HEK293 (cell line): ENCODE results near the gene VPS13D.

ENCODE experiments used
- OVOL3 ChIP-seq: fragments of 450-650 bp; formaldehyde crosslinking; IDR thresholded peaks from 2 replicates; pipeline ENCODE4 v1.5.1; 2016; ENCODE audit warnings: missing biosample characterization, missing genetic modification characterization
- RBAK ChIP-seq: fragments of 450-650 bp; formaldehyde crosslinking; IDR thresholded peaks from 2 replicates; pipeline ENCODE4 v1.5.1; 2016; ENCODE audit warnings: missing biosample characterization, missing genetic modification characterization
- REPIN1 ChIP-seq: fragments of 450-650 bp; formaldehyde crosslinking; IDR thresholded peaks from 2 replicates; pipeline ENCODE4 v1.5.1; 2017; ENCODE audit warnings: missing biosample characterization, missing genetic modification characterization, low read depth
- TCF7L2 ChIP-seq: IDR thresholded peaks from 2 replicates; pipeline ENCODE4 v1.6.1; 2011; ENCODE audit warnings: low read depth, mild to moderate bottlenecking, inconsistent platforms, low read length, moderate library complexity, borderline replicate concordance
- ZBTB11 ChIP-seq: fragments of 450-650 bp; formaldehyde crosslinking; conservative IDR thresholded peaks from 2 replicates; pipeline ENCODE4 v1.5.1; 2016; ENCODE audit warnings: low read depth, missing biosample characterization, missing genetic modification characterization
- ZBTB17 ChIP-seq: fragments of 450-650 bp; formaldehyde crosslinking; IDR thresholded peaks from 2 replicates; pipeline ENCODE4 v1.5.1; 2016; ENCODE audit warnings: missing biosample characterization, missing genetic modification characterization
- ZFP37 ChIP-seq: fragments of 450-650 bp; formaldehyde crosslinking; IDR thresholded peaks from 2 replicates; pipeline ENCODE4 v1.5.1; 2016; ENCODE audit warnings: missing biosample characterization, missing genetic modification characterization
- ZFP69B ChIP-seq: fragments of 450-650 bp; formaldehyde crosslinking; IDR thresholded peaks from 2 replicates; pipeline ENCODE4 v1.5.1; 2016; ENCODE audit warnings: missing biosample characterization, missing genetic modification characterization
- ZNF157 ChIP-seq: fragments of 450-650 bp; formaldehyde crosslinking; IDR thresholded peaks from 2 replicates; pipeline ENCODE4 v1.5.1; 2016; ENCODE audit warnings: missing biosample characterization, missing genetic modification characterization
- ZNF221 ChIP-seq: fragments of 450-650 bp; formaldehyde crosslinking; IDR thresholded peaks from 2 replicates; pipeline ENCODE4 v1.5.1; 2017; ENCODE audit warnings: missing biosample characterization, missing genetic modification characterization, borderline replicate concordance
- ZNF239 ChIP-seq: fragments of 450-650 bp; formaldehyde crosslinking; IDR thresholded peaks from 2 replicates; pipeline ENCODE4 v1.5.1; 2016; ENCODE audit warnings: missing biosample characterization, missing genetic modification characterization
- ZNF24 ChIP-seq: fragments of 450-650 bp; formaldehyde crosslinking; IDR thresholded peaks from 2 replicates; pipeline ENCODE4 v1.5.1; 2016; ENCODE audit warnings: missing biosample characterization, missing genetic modification characterization
- ZNF354C ChIP-seq: fragments of 450-650 bp; formaldehyde crosslinking; IDR thresholded peaks from 2 replicates; pipeline ENCODE4 v1.5.1; 2016; ENCODE audit warnings: missing biosample characterization, missing genetic modification characterization, low read depth, borderline replicate concordance
- ZNF394 ChIP-seq: fragments of 450-650 bp; formaldehyde crosslinking; IDR thresholded peaks from 2 replicates; pipeline ENCODE4 v1.5.1; 2016; ENCODE audit warnings: missing biosample characterization, missing genetic modification characterization, mild to moderate bottlenecking, moderate library complexity, borderline replicate concordance
- ZNF426 ChIP-seq: fragments of 450-650 bp; formaldehyde crosslinking; IDR thresholded peaks from 2 replicates; pipeline ENCODE4 v1.5.1; 2017; ENCODE audit warnings: missing biosample characterization, missing genetic modification characterization, mild to moderate bottlenecking, inconsistent platforms, moderate library complexity
- ZNF473 ChIP-seq: fragments of 450-650 bp; formaldehyde crosslinking; IDR thresholded peaks from 2 replicates; pipeline ENCODE4 v1.5.1; 2017; ENCODE audit warnings: missing biosample characterization, missing genetic modification characterization
- ZNF514 ChIP-seq: fragments of 450-650 bp; formaldehyde crosslinking; IDR thresholded peaks from 2 replicates; pipeline ENCODE4 v1.5.1; 2016; ENCODE audit warnings: missing biosample characterization, missing genetic modification characterization
- ZNF561 ChIP-seq: fragments of 450-650 bp; IDR thresholded peaks from 2 replicates; pipeline ENCODE4 v1.5.1; 2018; ENCODE audit warnings: missing biosample characterization, missing genetic modification characterization, borderline replicate concordance
- ZNF654 ChIP-seq: fragments of 450-650 bp; formaldehyde crosslinking; IDR thresholded peaks from 2 replicates; pipeline ENCODE4 v1.5.1; 2016; ENCODE audit warnings: low read depth, missing biosample characterization, missing genetic modification characterization
- ZNF664 ChIP-seq: fragments of 450-650 bp; formaldehyde crosslinking; IDR thresholded peaks from 2 replicates; pipeline ENCODE4 v1.5.1; 2016; ENCODE audit warnings: missing biosample characterization, missing genetic modification characterization
- ZNF701 ChIP-seq: fragments of 450-650 bp; formaldehyde crosslinking; IDR thresholded peaks from 2 replicates; pipeline ENCODE4 v1.5.1; 2016; ENCODE audit warnings: missing biosample characterization, missing genetic modification characterization
- ZNF792 ChIP-seq: fragments of 450-650 bp; formaldehyde crosslinking; IDR thresholded peaks from 2 replicates; pipeline ENCODE4 v1.5.1; 2016; ENCODE audit warnings: missing biosample characterization, missing genetic modification characterization
- ZSCAN23 ChIP-seq: fragments of 450-650 bp; formaldehyde crosslinking; IDR thresholded peaks from 2 replicates; pipeline ENCODE4 v1.5.1; 2016; ENCODE audit warnings: missing biosample characterization, missing genetic modification characterization
- TF ChIP-seq, protein P1 (sequence below): fragments of 450-650 bp; formaldehyde crosslinking; IDR thresholded peaks from 2 replicates; pipeline ENCODE4 v1.5.1; 2017; ENCODE audit warnings: missing biosample characterization, missing genetic modification characterization
- TF ChIP-seq, protein P2 (sequence below): fragments of 450-650 bp; formaldehyde crosslinking; IDR thresholded peaks from 2 replicates; pipeline ENCODE4 v1.5.1; 2016; ENCODE audit warnings: missing biosample characterization, missing genetic modification characterization
- TF ChIP-seq, protein P3 (sequence below): fragments of 450-650 bp; formaldehyde crosslinking; IDR thresholded peaks from 2 replicates; pipeline ENCODE4 v1.5.1; 2016; ENCODE audit warnings: missing biosample characterization, missing genetic modification characterization
- TF ChIP-seq, protein P4 (sequence below): fragments of 450-650 bp; formaldehyde crosslinking; IDR thresholded peaks from 2 replicates; pipeline ENCODE4 v1.5.1; 2016; ENCODE audit warnings: missing biosample characterization, missing genetic modification characterization, borderline replicate concordance

Gene VPS13D

GRCh38 chr1:12229835-12230548 is at the start of gene VPS13D (continued):
- TF ChIP-seq RBAK (tag by site-specific recombination), result no peak
- TF ChIP-seq, protein P1, sequence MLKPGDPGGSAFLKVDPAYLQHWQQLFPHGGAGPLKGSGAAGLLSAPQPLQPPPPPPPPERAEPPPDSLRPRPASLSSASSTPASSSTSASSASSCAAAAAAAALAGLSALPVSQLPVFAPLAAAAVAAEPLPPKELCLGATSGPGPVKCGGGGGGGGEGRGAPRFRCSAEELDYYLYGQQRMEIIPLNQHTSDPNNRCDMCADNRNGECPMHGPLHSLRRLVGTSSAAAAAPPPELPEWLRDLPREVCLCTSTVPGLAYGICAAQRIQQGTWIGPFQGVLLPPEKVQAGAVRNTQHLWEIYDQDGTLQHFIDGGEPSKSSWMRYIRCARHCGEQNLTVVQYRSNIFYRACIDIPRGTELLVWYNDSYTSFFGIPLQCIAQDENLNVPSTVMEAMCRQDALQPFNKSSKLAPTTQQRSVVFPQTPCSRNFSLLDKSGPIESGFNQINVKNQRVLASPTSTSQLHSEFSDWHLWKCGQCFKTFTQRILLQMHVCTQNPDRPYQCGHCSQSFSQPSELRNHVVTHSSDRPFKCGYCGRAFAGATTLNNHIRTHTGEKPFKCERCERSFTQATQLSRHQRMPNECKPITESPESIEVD, result no peak
- TF ChIP-seq ZNF561 (tag by site-specific recombination), result peak; percentile 60; the same call in 1 of the 2 replicates
- TF ChIP-seq ZNF426, result no peak
- TF ChIP-seq, protein P2, sequence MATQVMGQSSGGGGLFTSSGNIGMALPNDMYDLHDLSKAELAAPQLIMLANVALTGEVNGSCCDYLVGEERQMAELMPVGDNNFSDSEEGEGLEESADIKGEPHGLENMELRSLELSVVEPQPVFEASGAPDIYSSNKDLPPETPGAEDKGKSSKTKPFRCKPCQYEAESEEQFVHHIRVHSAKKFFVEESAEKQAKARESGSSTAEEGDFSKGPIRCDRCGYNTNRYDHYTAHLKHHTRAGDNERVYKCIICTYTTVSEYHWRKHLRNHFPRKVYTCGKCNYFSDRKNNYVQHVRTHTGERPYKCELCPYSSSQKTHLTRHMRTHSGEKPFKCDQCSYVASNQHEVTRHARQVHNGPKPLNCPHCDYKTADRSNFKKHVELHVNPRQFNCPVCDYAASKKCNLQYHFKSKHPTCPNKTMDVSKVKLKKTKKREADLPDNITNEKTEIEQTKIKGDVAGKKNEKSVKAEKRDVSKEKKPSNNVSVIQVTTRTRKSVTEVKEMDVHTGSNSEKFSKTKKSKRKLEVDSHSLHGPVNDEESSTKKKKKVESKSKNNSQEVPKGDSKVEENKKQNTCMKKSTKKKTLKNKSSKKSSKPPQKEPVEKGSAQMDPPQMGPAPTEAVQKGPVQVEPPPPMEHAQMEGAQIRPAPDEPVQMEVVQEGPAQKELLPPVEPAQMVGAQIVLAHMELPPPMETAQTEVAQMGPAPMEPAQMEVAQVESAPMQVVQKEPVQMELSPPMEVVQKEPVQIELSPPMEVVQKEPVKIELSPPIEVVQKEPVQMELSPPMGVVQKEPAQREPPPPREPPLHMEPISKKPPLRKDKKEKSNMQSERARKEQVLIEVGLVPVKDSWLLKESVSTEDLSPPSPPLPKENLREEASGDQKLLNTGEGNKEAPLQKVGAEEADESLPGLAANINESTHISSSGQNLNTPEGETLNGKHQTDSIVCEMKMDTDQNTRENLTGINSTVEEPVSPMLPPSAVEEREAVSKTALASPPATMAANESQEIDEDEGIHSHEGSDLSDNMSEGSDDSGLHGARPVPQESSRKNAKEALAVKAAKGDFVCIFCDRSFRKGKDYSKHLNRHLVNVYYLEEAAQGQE (tag by site-specific recombination), result no peak
- TF ChIP-seq REPIN1, result no peak
- no peak for TF ChIP-seq ZFP37 (tag by site-specific recombination)
- no peak for TF ChIP-seq OVOL3 (tag by site-specific recombination)
- no peak for TF ChIP-seq ZNF473 (tag by site-specific recombination)
- TF ChIP-seq ZNF701 (tag by site-specific recombination), result no peak
- no peak for TF ChIP-seq ZNF24 (tag by site-specific recombination)
- no peak for TF ChIP-seq ZNF221 (tag by site-specific recombination)
- TF ChIP-seq ZBTB17 (tag by site-specific recombination), result peak; percentile 88
- TF ChIP-seq ZNF239, result no peak
- TF ChIP-seq ZNF664, result no peak
- TF ChIP-seq ZNF394 (tag by site-specific recombination), result no peak
- no peak for TF ChIP-seq ZNF654
- TF ChIP-seq ZNF157, result no peak
- TF ChIP-seq, protein P3, sequence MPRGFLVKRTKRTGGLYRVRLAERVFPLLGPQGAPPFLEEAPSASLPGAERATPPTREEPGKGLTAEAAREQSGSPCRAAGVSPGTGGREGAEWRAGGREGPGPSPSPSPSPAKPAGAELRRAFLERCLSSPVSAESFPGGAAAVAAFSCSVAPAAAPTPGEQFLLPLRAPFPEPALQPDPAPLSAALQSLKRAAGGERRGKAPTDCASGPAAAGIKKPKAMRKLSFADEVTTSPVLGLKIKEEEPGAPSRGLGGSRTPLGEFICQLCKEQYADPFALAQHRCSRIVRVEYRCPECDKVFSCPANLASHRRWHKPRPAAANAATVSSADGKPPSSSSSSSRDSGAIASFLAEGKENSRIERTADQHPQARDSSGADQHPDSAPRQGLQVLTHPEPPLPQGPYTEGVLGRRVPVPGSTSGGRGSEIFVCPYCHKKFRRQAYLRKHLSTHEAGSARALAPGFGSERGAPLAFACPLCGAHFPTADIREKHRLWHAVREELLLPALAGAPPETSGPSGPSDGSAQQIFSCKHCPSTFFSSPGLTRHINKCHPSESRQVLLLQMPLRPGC, result no peak
- TF ChIP-seq ZBTB11 (tag by site-specific recombination), result no peak
- no peak for TF ChIP-seq ZSCAN23
- no peak for TF ChIP-seq TCF7L2
- TF ChIP-seq ZNF792 (tag by site-specific recombination), result no peak
- peak; percentile 70; the same call in 1 of the 2 replicates for TF ChIP-seq ZFP69B (tag by site-specific recombination)
- no peak for TF ChIP-seq ZNF514
- TF ChIP-seq, protein P4, sequence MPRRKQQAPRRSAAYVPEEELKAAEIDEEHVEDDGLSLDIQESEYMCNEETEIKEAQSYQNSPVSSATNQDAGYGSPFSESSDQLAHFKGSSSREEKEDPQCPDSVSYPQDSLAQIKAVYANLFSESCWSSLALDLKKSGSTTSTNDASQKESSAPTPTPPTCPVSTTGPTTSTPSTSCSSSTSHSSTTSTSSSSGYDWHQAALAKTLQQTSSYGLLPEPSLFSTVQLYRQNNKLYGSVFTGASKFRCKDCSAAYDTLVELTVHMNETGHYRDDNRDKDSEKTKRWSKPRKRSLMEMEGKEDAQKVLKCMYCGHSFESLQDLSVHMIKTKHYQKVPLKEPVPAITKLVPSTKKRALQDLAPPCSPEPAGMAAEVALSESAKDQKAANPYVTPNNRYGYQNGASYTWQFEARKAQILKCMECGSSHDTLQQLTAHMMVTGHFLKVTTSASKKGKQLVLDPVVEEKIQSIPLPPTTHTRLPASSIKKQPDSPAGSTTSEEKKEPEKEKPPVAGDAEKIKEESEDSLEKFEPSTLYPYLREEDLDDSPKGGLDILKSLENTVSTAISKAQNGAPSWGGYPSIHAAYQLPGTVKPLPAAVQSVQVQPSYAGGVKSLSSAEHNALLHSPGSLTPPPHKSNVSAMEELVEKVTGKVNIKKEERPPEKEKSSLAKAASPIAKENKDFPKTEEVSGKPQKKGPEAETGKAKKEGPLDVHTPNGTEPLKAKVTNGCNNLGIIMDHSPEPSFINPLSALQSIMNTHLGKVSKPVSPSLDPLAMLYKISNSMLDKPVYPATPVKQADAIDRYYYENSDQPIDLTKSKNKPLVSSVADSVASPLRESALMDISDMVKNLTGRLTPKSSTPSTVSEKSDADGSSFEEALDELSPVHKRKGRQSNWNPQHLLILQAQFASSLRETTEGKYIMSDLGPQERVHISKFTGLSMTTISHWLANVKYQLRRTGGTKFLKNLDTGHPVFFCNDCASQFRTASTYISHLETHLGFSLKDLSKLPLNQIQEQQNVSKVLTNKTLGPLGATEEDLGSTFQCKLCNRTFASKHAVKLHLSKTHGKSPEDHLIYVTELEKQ (tag by site-specific recombination), result no peak
- TF ChIP-seq ZNF354C (tag by site-specific recombination), result no peak
